ENCODE data around the gene MIGA2.

The MIGA2 gene

GRCh38 chr9:129121483-129121882 is 85.1 kb downstream of the MIGA2 start:
- DNase-seq (ENCODE audit: low read depth, low spot score) = no peak
- TF ChIP-seq, protein P1, sequence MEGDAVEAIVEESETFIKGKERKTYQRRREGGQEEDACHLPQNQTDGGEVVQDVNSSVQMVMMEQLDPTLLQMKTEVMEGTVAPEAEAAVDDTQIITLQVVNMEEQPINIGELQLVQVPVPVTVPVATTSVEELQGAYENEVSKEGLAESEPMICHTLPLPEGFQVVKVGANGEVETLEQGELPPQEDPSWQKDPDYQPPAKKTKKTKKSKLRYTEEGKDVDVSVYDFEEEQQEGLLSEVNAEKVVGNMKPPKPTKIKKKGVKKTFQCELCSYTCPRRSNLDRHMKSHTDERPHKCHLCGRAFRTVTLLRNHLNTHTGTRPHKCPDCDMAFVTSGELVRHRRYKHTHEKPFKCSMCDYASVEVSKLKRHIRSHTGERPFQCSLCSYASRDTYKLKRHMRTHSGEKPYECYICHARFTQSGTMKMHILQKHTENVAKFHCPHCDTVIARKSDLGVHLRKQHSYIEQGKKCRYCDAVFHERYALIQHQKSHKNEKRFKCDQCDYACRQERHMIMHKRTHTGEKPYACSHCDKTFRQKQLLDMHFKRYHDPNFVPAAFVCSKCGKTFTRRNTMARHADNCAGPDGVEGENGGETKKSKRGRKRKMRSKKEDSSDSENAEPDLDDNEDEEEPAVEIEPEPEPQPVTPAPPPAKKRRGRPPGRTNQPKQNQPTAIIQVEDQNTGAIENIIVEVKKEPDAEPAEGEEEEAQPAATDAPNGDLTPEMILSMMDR (IDR thresholded peaks at IDR 0.05; ENCODE audit: low read depth, low read length) = no peak
- H3K4me3 ChIP-seq (ENCODE audit: low read depth, low read length) = no peak overlapping the region
- in situ Hi-C loops (cut with HindIII; ENCODE audit: low sequenced_read_pairs) = no loop called here

Measured in astrocyte of the spinal cord (primary cell).